NB4 (cell line): ENCODE data around the gene CP.
"Not testable (repeated sequence)": the region's sequence is repeated elsewhere in the genome, so short reads cannot be mapped to it uniquely, and the experiment has no call there.

Experiments
- DNase-seq: peaks from one replicate; pipeline ENCODE4 v3.0.0; 2010; ENCODE audit warnings: low read depth
- H3K4me3 ChIP-seq: one replicate; pipeline ENCODE4 v1.5.1; 2011; ENCODE audit warnings: mild to moderate bottlenecking, low read depth, low read length, moderate library complexity
- CTCF ChIP-seq: IDR thresholded peaks from one replicate; pipeline ENCODE4 v1.5.1; 2012; ENCODE audit warnings: low read depth, low read length
- MAX ChIP-seq: IDR thresholded peaks from 2 replicates; pipeline ENCODE4 v1.6.1; 2011; ENCODE audit warnings: low read depth, low read length
- MYC ChIP-seq: IDR thresholded peaks from 2 replicates; pipeline ENCODE4 v1.6.1; 2011; ENCODE audit warnings: low read depth, low read length
- POLR2A ChIP-seq: IDR thresholded peaks from 2 replicates; pipeline ENCODE4 v1.6.1; 2011; ENCODE audit warnings: mild to moderate bottlenecking; ENCODE audit not compliant: insufficient read length; ENCODE audit errors: extremely low read depth

CP gene

DNA sequence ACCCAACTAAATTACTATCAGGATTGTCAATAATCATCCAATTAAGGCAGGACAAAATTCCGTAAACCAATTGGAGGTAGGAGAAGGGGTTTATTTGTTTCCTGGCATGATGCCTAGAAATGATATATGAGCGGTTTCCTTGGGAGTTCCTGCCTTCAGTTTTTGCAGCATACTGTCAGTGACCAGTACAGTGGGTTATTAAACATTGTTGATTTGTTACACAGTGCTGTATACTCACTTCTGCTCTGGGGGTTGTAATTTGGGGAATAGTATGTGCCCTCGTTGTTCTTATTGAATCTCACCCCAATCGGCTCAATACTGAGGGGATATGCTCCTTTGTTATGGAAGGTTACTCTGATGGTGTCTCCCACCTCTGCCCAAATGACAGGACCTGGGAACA lies 22.2 kb downstream of the CP start:
- no peak overlapping the region for H3K4me3 ChIP-seq
- TF ChIP-seq POLR2A, result no peak
- TF ChIP-seq MYC, result no peak
- TF ChIP-seq MAX, result no peak
- no peak for TF ChIP-seq CTCF
- no peak for DNase-seq

- no peak for DNase-seq
- H3K4me3 ChIP-seq, result no peak overlapping the region
- TF ChIP-seq MYC (no peak), MAX (no peak), POLR2A (no peak), CTCF (no peak)
Observed at GRCh38 chr3:149198611-149199010, 23.0 kb downstream of the CP start.

DNA sequence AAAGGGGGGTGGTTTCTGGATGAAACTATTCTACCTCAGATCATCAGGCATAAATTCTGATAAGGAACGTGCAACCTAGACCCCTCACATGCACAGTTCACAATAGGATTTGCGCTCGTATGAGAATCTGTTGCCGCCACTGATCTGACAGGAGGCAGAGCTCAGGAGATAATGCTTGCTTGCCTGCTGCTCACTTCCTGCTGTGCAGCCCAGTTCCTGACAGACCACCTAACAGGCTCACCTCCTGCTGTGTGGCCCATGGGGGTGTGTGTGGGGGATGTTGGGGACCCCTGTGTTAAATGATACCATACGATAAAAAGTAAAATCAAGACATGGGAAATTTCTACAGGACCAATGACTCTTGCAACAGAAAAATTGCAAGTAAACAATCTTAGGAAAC lies 24.0 kb downstream of the CP start:
- H3K4me3 ChIP-seq, result no peak overlapping the region
- DNase-seq, result no peak
- TF ChIP-seq MAX, result no peak
- no peak for TF ChIP-seq POLR2A
- TF ChIP-seq MYC, result no peak
- TF ChIP-seq CTCF, result no peak

- DNase-seq, H3K4me3 ChIP-seq: not testable (repeated sequence)
Observed at GRCh38 chr3:149196805-149197592, 24.6 kb downstream of the CP start.

- TF ChIP-seq CTCF (no peak), POLR2A (no peak), MAX (no peak), MYC (no peak)
- DNase-seq, result no peak
- H3K4me3 ChIP-seq, result no peak overlapping the region
Observed at GRCh38 chr3:149195221-149195620, 26.4 kb downstream of the CP start.

GRCh38 chr3:149188494-149188893 lies 33.1 kb downstream of the CP start:
- no peak for DNase-seq
- no peak for TF ChIP-seq POLR2A
- TF ChIP-seq MAX, result no peak
- no peak for TF ChIP-seq CTCF
- TF ChIP-seq MYC, result no peak
- H3K4me3 ChIP-seq, result no peak overlapping the region
